Measurements from ENCODE around the gene H2BK1.

- no peak for TF ChIP-seq CTCF (IDR thresholded peaks at IDR 0.05; ENCODE audit: borderline replicate concordance, extremely low read depth, low read length, poor library complexity, severe bottlenecking)
- TF ChIP-seq EZH2 (IDR thresholded peaks at IDR 0.05; ENCODE audit: borderline replicate concordance, low read depth, low read length, severe bottlenecking): no peak
These were observed 4.6 kb downstream of the H2BK1 start for GRCh38 chr7:151205730-151206129.

Data from DND-41 (cell line).